PC-9 (cell line): ENCODE data around the gene TRIML1. TPM values are rescaled to one million over a fixed set of nuclear protein-coding genes. Genes with fewer than 3 reads are reported as not detected.

Experiments used
- BruUV-seq: library from RNA; stranded (reverse); fragments of 400-500 nt; replicated peaks from 2 replicates; lab custom pipeline; 2021; lab: Mats Ljungman, UMichigan
- CTCF ChIA-PET: fragments of 300-600 bp; sonication (Branson Sonifier 250); formaldehyde crosslinking; loops from one replicate; lab custom pipeline; 2022; ENCODE audit warnings: antibody characterized with exemption; lab: Charles Lee
- POLR2A ChIA-PET: fragments of 300-600 bp; sonication (Branson Sonifier 250); formaldehyde crosslinking; loops from one replicate; lab custom pipeline; 2022; ENCODE audit warnings: antibody characterized with exemption; ENCODE audit not compliant: unreplicated experiment; lab: Charles Lee
- DNase-seq, 2 experiments: peaks; one replicate each; pipeline versions ENCODE4 v3.0.0 to v3.0.0-alpha.2; 2015 to 2022; ENCODE audit warnings: mixed read lengths in 1 of 2
- H2AFZ ChIP-seq: fragments of 200-600 bp; sonication (generic); 2 replicates; pipeline ENCODE4 v1.8.1; 2017; ENCODE audit warnings: antibody characterized with exemption
- H3F3A ChIP-seq: fragments of 200-600 bp; sonication (generic); 2 replicates; pipeline ENCODE4 v1.8.1; 2017; ENCODE audit warnings: antibody characterized with exemption, mild to moderate bottlenecking, low read depth; ENCODE audit not compliant: insufficient read depth
- H3K27ac ChIP-seq: fragments of 200-600 bp; sonication (generic); 2 replicates; pipeline ENCODE4 v1.6.1; 2016; ENCODE audit warnings: mixed run types
- H3K27me3 ChIP-seq: fragments of 200-600 bp; sonication (generic); 2 replicates; pipeline ENCODE4 v1.6.1; 2016; ENCODE audit warnings: low read depth, mixed run types; ENCODE audit not compliant: insufficient read depth
- H3K36me3 ChIP-seq: fragments of 200-600 bp; sonication (generic); 2 replicates; pipeline ENCODE4 v1.6.1; 2016; ENCODE audit warnings: low read depth, mixed run types
- H3K4me1 ChIP-seq: fragments of 200-600 bp; sonication (generic); replicated peaks from 2 replicates; pipeline ENCODE4 v1.6.1; 2016; ENCODE audit warnings: mixed run types; ENCODE audit not compliant: insufficient read depth
- H3K4me2 ChIP-seq: fragments of 200-600 bp; sonication (generic); 2 replicates; pipeline ENCODE4 v1.6.1; 2017; ENCODE audit warnings: mixed run types
- H3K4me3 ChIP-seq: fragments of 200-600 bp; sonication (generic); 2 replicates; pipeline ENCODE4 v1.6.1; 2016; ENCODE audit warnings: mixed run types
- H3K79me2 ChIP-seq: fragments of 200-600 bp; sonication (generic); 2 replicates; pipeline ENCODE4 v1.6.1; 2017; ENCODE audit warnings: low read depth, mixed run types
- H3K9me2 ChIP-seq: fragments of 200-600 bp; sonication (generic); 2 replicates; pipeline ENCODE4 v1.8.1; 2017; ENCODE audit warnings: mild to moderate bottlenecking; ENCODE audit not compliant: insufficient read depth
- H3K9me3 ChIP-seq: fragments of 200-600 bp; sonication (generic); 2 replicates; pipeline ENCODE4 v1.8.1; 2016; ENCODE audit warnings: low read depth; ENCODE audit not compliant: insufficient read depth
- H4K20me1 ChIP-seq: fragments of 200-600 bp; sonication (generic); 2 replicates; pipeline ENCODE4 v1.8.1; 2017; ENCODE audit not compliant: insufficient read depth
- EZH2 ChIP-seq: fragments of 200-600 bp; sonication (generic); IDR thresholded peaks from 2 replicates; pipeline ENCODE4 v1.8.0; 2017; ENCODE audit warnings: antibody characterized with exemption, low read depth
- intact Hi-C: fragments of 100-400 bp; cut with micrococcal nuclease; formaldehyde crosslinking; loops from one replicate; pipeline ENCODE4 v1.10.0; 2022; ENCODE audit not compliant: unreplicated experiment
- total RNA-seq: library from RNA; stranded (reverse); gene quantifications from 2 replicates; pipeline ENCODE4 v1.2.3, GENCODE V29; 2021
- TF ChIP-seq, protein P1 (sequence below): fragments of 200-600 bp; sonication (generic); conservative IDR thresholded peaks from 2 replicates; pipeline ENCODE4 v1.6.1; 2017; ENCODE audit warnings: mixed run types, antibody characterized with exemption, mild to moderate bottlenecking, moderate library complexity

TRIML1 gene
- total RNA-seq, 1 experiment from 2014 or later = not detected

DNA sequence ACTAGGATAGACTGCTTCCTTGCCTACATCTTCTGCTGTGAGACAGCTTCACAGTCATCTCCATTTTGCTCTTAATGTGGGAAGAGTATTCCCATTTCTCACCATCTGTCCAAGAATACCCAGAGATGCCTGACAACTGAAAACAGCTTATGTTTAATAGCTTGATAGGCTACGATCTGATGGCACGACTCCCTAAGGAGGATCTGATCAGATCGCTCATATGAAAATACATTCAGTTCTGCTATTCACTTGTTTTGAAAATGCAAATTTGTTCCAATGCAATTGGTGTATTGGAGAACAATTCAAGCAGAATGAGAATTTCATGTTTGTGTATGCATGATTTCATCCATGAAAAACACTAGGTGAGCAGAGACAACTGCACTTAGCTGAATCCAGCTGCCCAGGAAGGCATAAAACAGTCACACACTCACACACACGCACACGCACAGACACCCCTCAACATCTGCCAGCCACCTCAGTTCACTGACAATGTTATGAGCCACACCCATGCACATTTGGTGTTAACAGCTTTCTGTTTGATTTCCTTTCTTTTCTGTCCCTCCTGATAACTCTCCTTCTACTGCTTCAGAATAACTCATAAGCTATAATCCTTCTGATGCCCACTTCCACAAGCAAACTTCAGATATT, 29.6 kb downstream of the TRIML1 start:
- H3K4me3 ChIP-seq = no peak overlapping the region
- no peaks in the 10 kb centered on the region for H3K36me3 ChIP-seq
- no peaks in the 10 kb centered on the region for H3K4me1 ChIP-seq
- POLR2A ChIA-PET = no interaction called here
- H3K9me2 ChIP-seq = no peaks in the 10 kb centered on the region
- intact Hi-C loops = no loop called here
- no peak overlapping the region for H3K4me2 ChIP-seq
- no peaks in the 10 kb centered on the region for H3F3A ChIP-seq
- TF ChIP-seq, protein P1, sequence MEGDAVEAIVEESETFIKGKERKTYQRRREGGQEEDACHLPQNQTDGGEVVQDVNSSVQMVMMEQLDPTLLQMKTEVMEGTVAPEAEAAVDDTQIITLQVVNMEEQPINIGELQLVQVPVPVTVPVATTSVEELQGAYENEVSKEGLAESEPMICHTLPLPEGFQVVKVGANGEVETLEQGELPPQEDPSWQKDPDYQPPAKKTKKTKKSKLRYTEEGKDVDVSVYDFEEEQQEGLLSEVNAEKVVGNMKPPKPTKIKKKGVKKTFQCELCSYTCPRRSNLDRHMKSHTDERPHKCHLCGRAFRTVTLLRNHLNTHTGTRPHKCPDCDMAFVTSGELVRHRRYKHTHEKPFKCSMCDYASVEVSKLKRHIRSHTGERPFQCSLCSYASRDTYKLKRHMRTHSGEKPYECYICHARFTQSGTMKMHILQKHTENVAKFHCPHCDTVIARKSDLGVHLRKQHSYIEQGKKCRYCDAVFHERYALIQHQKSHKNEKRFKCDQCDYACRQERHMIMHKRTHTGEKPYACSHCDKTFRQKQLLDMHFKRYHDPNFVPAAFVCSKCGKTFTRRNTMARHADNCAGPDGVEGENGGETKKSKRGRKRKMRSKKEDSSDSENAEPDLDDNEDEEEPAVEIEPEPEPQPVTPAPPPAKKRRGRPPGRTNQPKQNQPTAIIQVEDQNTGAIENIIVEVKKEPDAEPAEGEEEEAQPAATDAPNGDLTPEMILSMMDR = no peak
- TF ChIP-seq EZH2 = no peak
- no peaks in the 10 kb centered on the region for H3K9me3 ChIP-seq
- CTCF ChIA-PET = no interaction called here
- no peak overlapping the region for H3K27ac ChIP-seq
- H2AFZ ChIP-seq = no peak overlapping the region
- no peaks in the 10 kb centered on the region for H3K79me2 ChIP-seq
- 0 out of 2 replicates have a peak, but pooled peaks cover 5% of the 10 kb centered on the region for H3K27me3 ChIP-seq
- DNase-seq = no peak
- BruUV-seq = no TSS peak
- H4K20me1 ChIP-seq = no peaks in the 10 kb centered on the region

DNA sequence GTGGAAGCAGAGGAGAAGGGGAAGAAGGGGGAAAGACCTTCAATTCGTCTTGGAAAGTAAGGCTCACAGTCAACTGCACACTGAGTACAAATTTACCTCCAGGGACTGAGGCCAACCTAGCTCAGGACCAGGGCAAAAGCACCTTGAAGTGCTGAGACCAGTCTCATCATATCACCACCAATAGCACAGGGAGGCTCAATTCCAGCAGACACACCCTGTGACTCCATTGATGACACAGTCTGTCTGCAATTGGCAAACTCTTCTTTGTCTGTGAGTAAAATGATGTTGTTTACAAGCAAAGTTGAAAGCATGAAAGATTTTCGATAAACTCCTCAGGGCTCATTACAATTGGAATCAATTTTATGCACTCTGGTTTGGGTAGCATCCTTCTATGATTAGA, 32.3 kb downstream of the TRIML1 start:
- Histone ChIP-seq H2AFZ (no peak overlapping the region), H3K27me3 (0 out of 2 replicates have a peak, but pooled peaks cover 5% of the 10 kb centered on the region), H3K36me3 (no peaks in the 10 kb centered on the region), H3F3A (no peaks in the 10 kb centered on the region), H4K20me1 (no peaks in the 10 kb centered on the region), H3K27ac (no peak overlapping the region), H3K4me3 (no peak overlapping the region), H3K4me1 (no peaks in the 10 kb centered on the region), H3K9me3 (no peaks in the 10 kb centered on the region), H3K4me2 (no peak overlapping the region), H3K79me2 (no peaks in the 10 kb centered on the region), H3K9me2 (no peaks in the 10 kb centered on the region)
- no TSS peak for BruUV-seq
- TF ChIP-seq, protein P1 = no peak; the same call in 1 of the 2 replicates
- TF ChIP-seq EZH2 = no peak
- intact Hi-C loops = no loop called here
- POLR2A ChIA-PET = no interaction called here
- CTCF ChIA-PET = no interaction called here
- DNase-seq = no peak

DNA sequence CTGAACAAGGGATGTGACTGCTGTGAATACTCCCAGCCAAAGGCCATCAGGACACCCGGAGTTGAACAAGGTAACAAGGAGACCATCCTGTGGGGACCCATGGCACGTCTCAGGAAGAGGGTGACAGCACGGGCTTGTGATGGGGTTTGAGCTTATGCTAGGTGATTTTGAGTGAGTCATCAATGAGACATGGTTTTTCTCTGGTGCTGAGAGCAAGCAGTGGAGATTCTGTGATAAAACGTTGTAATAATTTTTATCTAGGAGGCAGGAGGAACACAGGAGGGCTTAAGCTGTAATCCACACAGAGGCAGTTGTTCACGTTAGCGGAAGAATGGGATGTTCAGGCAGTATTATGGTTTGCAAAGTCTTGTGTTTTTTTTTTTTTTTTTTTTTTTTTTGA, 36.0 kb downstream of the TRIML1 start:
- CTCF ChIA-PET = no interaction called here
- DNase-seq = no peak
- intact Hi-C loops = no loop called here
- Histone ChIP-seq H3K4me1 (no peaks in the 10 kb centered on the region), H3K4me2 (no peak overlapping the region), H3K9me3 (no peaks in the 10 kb centered on the region), H3K36me3 (no peaks in the 10 kb centered on the region), H2AFZ (no peak overlapping the region), H3K9me2 (no peaks in the 10 kb centered on the region), H3K27me3 (no peaks in the 10 kb centered on the region), H4K20me1 (no peaks in the 10 kb centered on the region), H3F3A (no peaks in the 10 kb centered on the region), H3K27ac (no peak overlapping the region), H3K4me3 (no peak overlapping the region), H3K79me2 (no peaks in the 10 kb centered on the region)
- POLR2A ChIA-PET = no interaction called here
- BruUV-seq = no TSS peak
- TF ChIP-seq, protein P1 = no peak
- TF ChIP-seq EZH2 = no peak
